ENCODE measurements around the gene CHAF1A. TPM values are rescaled to one million over a fixed set of nuclear protein-coding genes. Genes with fewer than 3 reads are reported as not detected.

The CHAF1A gene
- total and polyA plus RNA-seq, 4 donors, result 1.0 to 20.8 (median 2.5) TPM

DNA sequence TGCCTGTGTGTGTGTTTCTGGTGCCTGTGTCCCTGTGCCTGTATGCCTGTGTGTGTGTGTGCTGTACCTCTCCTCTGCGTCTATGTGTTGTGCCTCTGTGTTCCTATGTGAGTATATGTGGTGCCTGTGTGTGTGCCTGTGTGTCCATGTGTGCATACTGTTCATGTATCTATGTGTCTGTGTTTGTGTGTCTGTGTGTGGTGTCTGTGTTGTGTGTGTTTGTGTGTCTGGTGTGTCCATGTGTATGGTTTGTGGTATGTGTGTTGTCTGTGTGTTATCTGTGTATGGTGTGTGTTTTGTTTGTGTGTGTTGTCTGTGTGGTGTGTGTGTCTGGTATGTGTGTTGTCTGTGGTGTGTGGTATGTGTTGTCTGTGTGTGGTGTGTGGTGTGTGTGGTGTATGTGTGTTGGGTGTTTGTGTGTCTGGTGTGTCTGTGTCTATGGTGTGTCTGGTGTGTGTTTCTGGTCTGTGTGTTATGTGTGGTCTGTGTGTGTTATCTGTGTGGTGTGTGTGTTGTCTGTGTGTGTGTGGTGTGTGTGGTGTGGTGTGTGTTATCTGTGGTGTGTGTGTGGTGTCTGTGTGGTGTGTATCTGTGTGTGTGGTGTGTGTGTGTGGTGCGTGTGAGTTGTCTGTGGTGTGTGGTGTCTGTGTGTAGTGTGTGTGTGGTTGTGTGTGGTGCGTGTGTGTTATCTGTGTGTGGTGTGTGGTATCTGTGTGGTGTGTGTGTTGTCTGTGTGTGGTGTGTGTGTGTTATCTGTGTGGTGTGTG is 90.1 kb downstream of the CHAF1A start:
- WGBS, result 96% methylated on average over 3 of the region's 3 CpGs
- H3K9ac ChIP-seq (ENCODE audit: low read depth in 1 of 2, low read length in 2 of 2), result no peak overlapping the region
- no peak for DNase-seq (ENCODE audit: low spot score)
- H3K4me1 ChIP-seq (ENCODE audit: control insufficient read depth in 4 of 4, insufficient read depth in 4 of 4, low read length in 3 of 4), result no peaks in the 10 kb centered on the region
- H3K9me3 ChIP-seq (ENCODE audit: control insufficient read depth in 4 of 4, low read length in 3 of 4), result no peaks in the 10 kb centered on the region
- H3K27ac ChIP-seq (ENCODE audit: low read depth in 1 of 2, low read length in 2 of 2), result no peak overlapping the region
- no peak overlapping the region for H3K4me3 ChIP-seq (ENCODE audit: low read depth in 1 of 3, low read length in 3 of 3)
- no peaks in the 10 kb centered on the region for H3K27me3 ChIP-seq (ENCODE audit: control insufficient read depth in 4 of 4, insufficient read depth in 4 of 4, low read length in 3 of 4)
- H3K36me3 ChIP-seq (ENCODE audit: control insufficient read depth in 4 of 4, insufficient read depth in 3 of 4, low read depth in 1 of 4, low read length in 3 of 4), result peaks cover 3 to 44% (median 9%) of the 10 kb centered on the region in 4 donors
- no peak for TF ChIP-seq HNF4A (conservative IDR thresholded peaks at IDR 0.05)
- TF ChIP-seq, protein P1, sequence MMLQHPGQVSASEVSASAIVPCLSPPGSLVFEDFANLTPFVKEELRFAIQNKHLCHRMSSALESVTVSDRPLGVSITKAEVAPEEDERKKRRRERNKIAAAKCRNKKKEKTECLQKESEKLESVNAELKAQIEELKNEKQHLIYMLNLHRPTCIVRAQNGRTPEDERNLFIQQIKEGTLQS (IDR thresholded peaks at IDR 0.05), result no peak
- no peak for TF ChIP-seq FOXA1 (IDR thresholded peaks at IDR 0.05)

Small RNAs within 50 kb of the gene (small RNA-seq; reads per million reads assigned to genes)
- gene MIR4746, result not detected

Other genes with a start within 250 kb of the CHAF1A start
- 100 to 1,000 TPM in 1 of 2 donors, 10 to 100 TPM in 1; 22.8 to 194 TPM for gene CREB3L3, start 249.0 kb upstream of the CHAF1A start, total RNA-seq
- 100 to 1,000 TPM in 1 of 2 donors, 10 to 100 TPM in 1; 94.9 to 331 TPM for gene CREB3L3, start 249.0 kb upstream of the CHAF1A start, polyA plus RNA-seq
- gene SIRT6, start 220.1 kb upstream of the CHAF1A start, total RNA-seq, result 10 to 100 TPM in 1 of 2 donors, 1 to 10 TPM in 1; 7.7 to 12.7 TPM
- gene SIRT6, start 220.1 kb upstream of the CHAF1A start, polyA plus RNA-seq, result 10 to 100 TPM in 1 of 2 donors, 1 to 10 TPM in 1; 8.4 to 11.3 TPM
- 1 to 10 TPM in 1 of 2 donors, under 1 TPM in 1; 0.28 to 2.5 TPM for gene ANKRD24, start 220.0 kb upstream of the CHAF1A start, total RNA-seq
- 1 to 10 TPM in 1 of 2 donors, under 1 TPM in 1; 0.31 to 2.5 TPM for gene ANKRD24, start 220.0 kb upstream of the CHAF1A start, polyA plus RNA-seq
- 1 to 10 TPM; 1.8 to 2.5 TPM for gene EBI3, start 173.1 kb upstream of the CHAF1A start, total RNA-seq
- 1 to 10 TPM; 2.5 to 7.8 TPM for gene EBI3, start 173.1 kb upstream of the CHAF1A start, polyA plus RNA-seq
- 10 to 100 TPM in 1 of 2 donors, 1 to 10 TPM in 1; 9.2 to 12.7 TPM for gene YJU2, start 155.6 kb upstream of the CHAF1A start, total RNA-seq
- gene YJU2, start 155.6 kb upstream of the CHAF1A start, polyA plus RNA-seq, result 10 to 100 TPM in 1 of 2 donors, 1 to 10 TPM in 1; 6.5 to 11.4 TPM
- gene SHD, start 123.4 kb upstream of the CHAF1A start, total RNA-seq, result 1 to 10 TPM in 1 of 2 donors, under 1 TPM in 1; 0.09 to 2.3 TPM
- gene SHD, start 123.4 kb upstream of the CHAF1A start, polyA plus RNA-seq, result 10 to 100 TPM in 1 of 2 donors, 1 to 10 TPM in 1; 6.8 to 15.7 TPM
- under 1 TPM; 0.47 to 0.50 TPM for gene TMIGD2, start 100.3 kb upstream of the CHAF1A start, total RNA-seq
- under 1 TPM; 0.16 to 0.94 TPM for gene TMIGD2, start 100.3 kb upstream of the CHAF1A start, polyA plus RNA-seq
- under 1 TPM in 1 of 2 donors, not detected in 1; 0.92 TPM for gene FSD1, start 98.0 kb upstream of the CHAF1A start, total RNA-seq
- under 1 TPM; 0.05 to 0.19 TPM for gene FSD1, start 98.0 kb upstream of the CHAF1A start, polyA plus RNA-seq
- gene STAP2, start 63.8 kb upstream of the CHAF1A start, total RNA-seq, result 10 to 100 TPM in 1 of 2 donors, 1 to 10 TPM in 1; 8.6 to 26.4 TPM
- 10 to 100 TPM; 23.6 to 24.5 TPM for gene STAP2, start 63.8 kb upstream of the CHAF1A start, polyA plus RNA-seq
- 1 to 10 TPM; 4.7 to 9.9 TPM for gene MPND, start 59.1 kb upstream of the CHAF1A start, total RNA-seq
- gene MPND, start 59.1 kb upstream of the CHAF1A start, polyA plus RNA-seq, result 1 to 10 TPM; 9.0 to 9.4 TPM
- gene SH3GL1, start 2.1 kb upstream of the CHAF1A start, total RNA-seq, result 10 to 100 TPM; 16.7 to 19.7 TPM
- 10 to 100 TPM; 16.5 to 27.8 TPM for gene SH3GL1, start 2.1 kb upstream of the CHAF1A start, polyA plus RNA-seq
- 10 to 100 TPM; 33.0 to 92.3 TPM for gene UBXN6, start 55.2 kb downstream of the CHAF1A start, total RNA-seq
- 10 to 100 TPM; 39.5 to 68.6 TPM for gene UBXN6, start 55.2 kb downstream of the CHAF1A start, polyA plus RNA-seq
- 10 to 100 TPM; 14.9 to 15.7 TPM for gene HDGFL2, start 69.7 kb downstream of the CHAF1A start, total RNA-seq
- 10 to 100 TPM in 1 of 2 donors, 1 to 10 TPM in 1; 3.4 to 13.2 TPM for gene HDGFL2, start 69.7 kb downstream of the CHAF1A start, polyA plus RNA-seq
- 10 to 100 TPM in 1 of 2 donors, 1 to 10 TPM in 1; 3.1 to 49.1 TPM for gene PLIN4, start 115.8 kb downstream of the CHAF1A start, total RNA-seq
- gene PLIN4, start 115.8 kb downstream of the CHAF1A start, polyA plus RNA-seq, result 10 to 100 TPM in 1 of 2 donors, 1 to 10 TPM in 1; 5.0 to 14.1 TPM
- 10 to 100 TPM; 13.3 to 83.8 TPM for gene PLIN5, start 132.6 kb downstream of the CHAF1A start, total RNA-seq
- gene PLIN5, start 132.6 kb downstream of the CHAF1A start, polyA plus RNA-seq, result 10 to 100 TPM; 51.8 to 61.5 TPM
- gene LRG1, start 137.4 kb downstream of the CHAF1A start, total RNA-seq, result 100 to 1,000 TPM in 1 of 2 donors, 10 to 100 TPM in 1; 57.8 to 581 TPM
- 1,000 to 10,000 TPM in 1 of 2 donors, 100 to 1,000 TPM in 1; 741 to 1,122 TPM for gene LRG1, start 137.4 kb downstream of the CHAF1A start, polyA plus RNA-seq
- 1 to 10 TPM; 2.8 to 3.1 TPM for gene SEMA6B, start 157.0 kb downstream of the CHAF1A start, total RNA-seq
- gene SEMA6B, start 157.0 kb downstream of the CHAF1A start, polyA plus RNA-seq, result 1 to 10 TPM in 1 of 2 donors, under 1 TPM in 1; 0.58 to 3.2 TPM
- gene TNFAIP8L1, start 236.9 kb downstream of the CHAF1A start, total RNA-seq, result 10 to 100 TPM; 15.6 to 29.0 TPM
- 10 to 100 TPM; 19.1 to 21.2 TPM for gene TNFAIP8L1, start 236.9 kb downstream of the CHAF1A start, polyA plus RNA-seq